ENCODE measurements around the gene AUTS2.

DNA sequence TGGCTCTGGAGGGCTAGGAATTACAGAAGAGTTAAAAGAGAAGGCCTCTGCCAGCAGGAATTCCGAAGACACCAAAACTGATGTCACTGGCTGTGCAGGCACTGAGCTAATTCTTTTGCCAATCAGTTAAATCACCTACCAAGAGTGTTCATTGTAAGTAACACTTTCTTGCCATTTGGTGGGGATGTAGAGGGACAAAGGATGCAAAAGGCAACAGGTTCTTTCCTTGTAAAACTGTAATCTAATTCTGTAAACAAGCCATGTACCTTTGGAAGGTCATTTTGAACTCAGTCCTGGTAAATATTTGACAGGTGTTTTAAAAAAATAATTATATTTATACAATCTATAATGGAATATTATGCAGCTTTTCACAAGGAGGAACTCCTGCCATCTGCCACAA is 438.4 kb downstream of the AUTS2 start:
- TF ChIP-seq POU5F1 (IDR thresholded peaks at IDR 0.05; ENCODE audit: low read depth, low read length) (no peak), POLR2A (IDR thresholded peaks at IDR 0.05; ENCODE audit: control extremely low read depth in 1 of 2, low read depth in 2 of 2, low read length in 2 of 2) (no peak), SRF (IDR thresholded peaks at IDR 0.05; ENCODE audit: low read depth, low read length) (no peak), POLR2AphosphoS5 (IDR thresholded peaks at IDR 0.05; ENCODE audit: low read depth, low read length) (no peak), EP300 (IDR thresholded peaks at IDR 0.05; ENCODE audit: borderline replicate concordance in 1 of 2, low read depth in 2 of 2, low read length in 2 of 2) (no peak)
- TF ChIP-seq, protein P1, sequence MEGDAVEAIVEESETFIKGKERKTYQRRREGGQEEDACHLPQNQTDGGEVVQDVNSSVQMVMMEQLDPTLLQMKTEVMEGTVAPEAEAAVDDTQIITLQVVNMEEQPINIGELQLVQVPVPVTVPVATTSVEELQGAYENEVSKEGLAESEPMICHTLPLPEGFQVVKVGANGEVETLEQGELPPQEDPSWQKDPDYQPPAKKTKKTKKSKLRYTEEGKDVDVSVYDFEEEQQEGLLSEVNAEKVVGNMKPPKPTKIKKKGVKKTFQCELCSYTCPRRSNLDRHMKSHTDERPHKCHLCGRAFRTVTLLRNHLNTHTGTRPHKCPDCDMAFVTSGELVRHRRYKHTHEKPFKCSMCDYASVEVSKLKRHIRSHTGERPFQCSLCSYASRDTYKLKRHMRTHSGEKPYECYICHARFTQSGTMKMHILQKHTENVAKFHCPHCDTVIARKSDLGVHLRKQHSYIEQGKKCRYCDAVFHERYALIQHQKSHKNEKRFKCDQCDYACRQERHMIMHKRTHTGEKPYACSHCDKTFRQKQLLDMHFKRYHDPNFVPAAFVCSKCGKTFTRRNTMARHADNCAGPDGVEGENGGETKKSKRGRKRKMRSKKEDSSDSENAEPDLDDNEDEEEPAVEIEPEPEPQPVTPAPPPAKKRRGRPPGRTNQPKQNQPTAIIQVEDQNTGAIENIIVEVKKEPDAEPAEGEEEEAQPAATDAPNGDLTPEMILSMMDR (IDR thresholded peaks at IDR 0.05; ENCODE audit: control extremely low read depth in 1 of 3, insufficient read depth in 1 of 3, low read depth in 1 of 3, low read length in 3 of 3) = no peak
